IMR-90 (cell line): Measurements from ENCODE around the gene SLC5A11. TPM values are rescaled to one million over a fixed set of nuclear protein-coding genes. Genes with fewer than 3 reads are reported as not detected.

Experiments
- ATAC-seq: fragments of 200-7000 bp; cut with Tn5 transposase; 2 replicates; pipeline ENCODE4 v1.9.1; 2020; ENCODE audit warnings: low read depth, mild to moderate bottlenecking, moderate library complexity
- BruUV-seq: library from RNA; stranded (reverse); fragments of 400-500 nt; replicated peaks from 2 replicates; lab custom pipeline; 2021; lab: Mats Ljungman, UMichigan
- CTCF ChIA-PET: fragments of 300-600 bp; formaldehyde crosslinking; extraction: SDS; loops from one replicate; lab custom pipeline; 2021; ENCODE audit warnings: antibody characterized with exemption; lab: Yijun Ruan, JAX
- POLR2A ChIA-PET: fragments of 300-600 bp; sonication (Branson Sonifier 250); formaldehyde crosslinking; loops from one replicate; lab custom pipeline; 2022; ENCODE audit warnings: antibody characterized with exemption; ENCODE audit not compliant: unreplicated experiment; lab: Charles Lee
- DNase-seq: peaks from one replicate; pipeline ENCODE4 v3.0.0; 2013
- H2AFZ ChIP-seq: replicated peaks from 2 replicates; pipeline ENCODE3; 2013; ENCODE audit warnings: low read length, mild to moderate bottlenecking; ENCODE audit not compliant: poor library complexity
- H2AK5ac ChIP-seq: 2 replicates; pipeline ENCODE4 v1.6.1; 2013; ENCODE audit warnings: low read depth, low read length, inconsistent platforms
- H2AK9ac ChIP-seq: replicated peaks from 2 replicates; pipeline ENCODE3; 2013; ENCODE audit warnings: mild to moderate bottlenecking, low read depth, low read length, moderate library complexity; ENCODE audit not compliant: poor library complexity
- H2BK120ac ChIP-seq: 2 replicates; pipeline ENCODE4 v1.6.1; 2013; ENCODE audit warnings: low read depth, low read length, inconsistent platforms
- H2BK15ac ChIP-seq: 3 replicates; pipeline ENCODE4 v1.6.1; 2013; ENCODE audit warnings: low read depth, low read length, inconsistent platforms
- H2BK20ac ChIP-seq: 2 replicates; pipeline ENCODE4 v1.6.1; 2013; ENCODE audit warnings: low read depth, mild to moderate bottlenecking, inconsistent platforms, low read length, moderate library complexity
- H2BK5ac ChIP-seq: 2 replicates; pipeline ENCODE4 v1.6.1; 2013; ENCODE audit warnings: mild to moderate bottlenecking, low read depth, low read length, inconsistent platforms; ENCODE audit not compliant: poor library complexity, severe bottlenecking
- H3K14ac ChIP-seq: replicated peaks from 2 replicates; pipeline ENCODE4 v1.6.1; 2013; ENCODE audit warnings: low read depth, low read length, inconsistent platforms
- H3K18ac ChIP-seq: 2 replicates; pipeline ENCODE4 v1.6.1; 2013; ENCODE audit warnings: low read depth, low read length, control low read depth
- H3K23ac ChIP-seq: 2 replicates; pipeline ENCODE4 v1.6.1; 2013; ENCODE audit warnings: low read depth, low read length, inconsistent platforms
- H3K27ac ChIP-seq: 2 replicates; pipeline ENCODE4 v1.5.1; 2013; ENCODE audit warnings: mild to moderate bottlenecking, control low read depth, low read length; ENCODE audit not compliant: insufficient read depth
- H3K27me3 ChIP-seq: 2 replicates; pipeline ENCODE4 v1.6.1; 2013; ENCODE audit warnings: low read length; ENCODE audit not compliant: control insufficient read depth, insufficient read depth
- H3K36me3 ChIP-seq: 2 replicates; pipeline ENCODE4 v1.6.1; 2013; ENCODE audit warnings: low read length, mixed read lengths; ENCODE audit not compliant: control insufficient read depth, insufficient read depth
- H3K4ac ChIP-seq: 2 replicates; pipeline ENCODE4 v1.6.1; 2013; ENCODE audit warnings: low read depth, low read length, inconsistent platforms
- H3K4me1 ChIP-seq: 2 replicates; pipeline ENCODE4 v1.6.1; 2013; ENCODE audit warnings: low read length, mixed read lengths; ENCODE audit not compliant: control insufficient read depth, insufficient read depth
- H3K4me2 ChIP-seq: 2 replicates; pipeline ENCODE4 v1.6.1; 2013; ENCODE audit warnings: low read depth, mild to moderate bottlenecking, control low read depth, low read length, moderate library complexity
- H3K4me3 ChIP-seq: 2 replicates; pipeline ENCODE4 v1.5.1; 2013; ENCODE audit warnings: low read depth, mild to moderate bottlenecking, control low read depth, low read length, moderate library complexity; ENCODE audit not compliant: insufficient read depth
- H3K56ac ChIP-seq: 2 replicates; pipeline ENCODE4 v1.6.1; 2013; ENCODE audit warnings: low read length, inconsistent platforms; ENCODE audit not compliant: insufficient read depth; ENCODE audit errors: extremely low read depth
- H3K79me1 ChIP-seq, 2 experiments: 2 replicates each; pipeline ENCODE4 v1.6.1; 2013; ENCODE audit warnings: low read length in 2 of 2, inconsistent platforms in 1 of 2, low read depth in 1 of 2
- H3K9ac ChIP-seq: 2 replicates; pipeline ENCODE4 v1.6.1; 2013; ENCODE audit warnings: low read depth, low read length, control low read depth
- H3K9me1 ChIP-seq: 2 replicates; pipeline ENCODE4 v1.6.1; 2013; ENCODE audit warnings: low read length, inconsistent platforms; ENCODE audit not compliant: insufficient read depth
- H3K9me3 ChIP-seq: 2 replicates; pipeline ENCODE4 v1.6.1; 2013; ENCODE audit warnings: low read length; ENCODE audit not compliant: control insufficient read depth, insufficient read depth
- H4K20me1 ChIP-seq: 2 replicates; pipeline ENCODE4 v1.6.1; 2013; ENCODE audit warnings: low read length, inconsistent platforms; ENCODE audit not compliant: insufficient read depth
- H4K5ac ChIP-seq: 2 replicates; pipeline ENCODE4 v1.6.1; 2013; ENCODE audit warnings: mild to moderate bottlenecking, low read depth, low read length, control low read depth
- H4K8ac ChIP-seq, 2 experiments: 2 replicates each; pipeline ENCODE4 v1.6.1; 2013; ENCODE audit warnings: low read depth in 2 of 2, low read length in 2 of 2, control low read depth in 1 of 2, inconsistent platforms in 1 of 2
- H4K91ac ChIP-seq: 2 replicates; pipeline ENCODE4 v1.6.1; 2013; ENCODE audit warnings: low read depth, low read length, inconsistent platforms; ENCODE audit not compliant: insufficient read depth
- CHD1 ChIP-seq: IDR thresholded peaks from 2 replicates; pipeline ENCODE4 v1.6.1; 2012; ENCODE audit warnings: low read depth, low read length, improper control_type of control experiment
- MAZ ChIP-seq: IDR thresholded peaks from 2 replicates; pipeline ENCODE4 v1.6.1; 2012; ENCODE audit warnings: low read depth, mild to moderate bottlenecking, low read length, improper control_type of control experiment, moderate library complexity, borderline replicate concordance
- RAD21 ChIP-seq: IDR thresholded peaks from 2 replicates; pipeline ENCODE4 v1.6.1; 2012; ENCODE audit warnings: low read length, improper control_type of control experiment
- RCOR1 ChIP-seq: IDR thresholded peaks from 2 replicates; pipeline ENCODE4 v1.6.1; 2012; ENCODE audit warnings: mild to moderate bottlenecking, low read length, improper control_type of control experiment; ENCODE audit not compliant: insufficient replicate concordance
- SMC3 ChIP-seq: fragments of 150-350 bp; IDR thresholded peaks from 2 replicates; pipeline ENCODE4 v1.6.1; 2016; ENCODE audit warnings: low read depth, mild to moderate bottlenecking, antibody characterized with exemption, low read length, moderate library complexity
- WGBS, 2 experiments: methylation state at CpG; one replicate each; pipeline versions ENCODE4 v1.1.5 to v1.1.7; 2013; ENCODE audit warnings: missing lambda C conversion rate in 2 of 2; ENCODE audit not compliant: insufficient read length in 1 of 2; ENCODE audit errors: extremely low coverage in 2 of 2; 5-methylcytosine and 5-hydroxymethylcytosine counted together
- dilution Hi-C: fragments of 300-500 bp; cut with HindIII; formaldehyde crosslinking; loops from one replicate; pipeline ENCODE4 v1.14.3; 2018; ENCODE audit warnings: low sequenced_read_pairs; ENCODE audit not compliant: unreplicated experiment
- in situ Hi-C: fragments of 300-500 bp; cut with MboI; formaldehyde crosslinking; loops from 3 replicates; pipeline ENCODE4 v1.14.3; 2019; ENCODE audit warnings: low sequenced_read_pairs, inconsistent platforms, mixed read lengths
- intact Hi-C: fragments of 100-400 bp; cut with micrococcal nuclease; formaldehyde crosslinking; loops from 2 replicates; pipeline ENCODE4 v1.10.0; 2022
- polyA plus RNA-seq, 3 experiments: library from polyadenylated mRNA; depleted of rRNA; stranded (reverse); fragments of >200 nt; gene quantifications; 2 replicates each; pipeline ENCODE4 v1.2.3, GENCODE V29; 2012; ENCODE audit warnings: low replicate concordance in 1 of 3
- total RNA-seq: library from RNA; depleted of rRNA; stranded (reverse); fragments of >200 nt; gene quantifications from 2 replicates; pipeline ENCODE4 v1.2.3, GENCODE V29; 2012
- TF ChIP-seq, protein P1 (sequence below): fragments of 150-350 bp; IDR thresholded peaks from 2 replicates; pipeline ENCODE4 v1.6.1; 2016; ENCODE audit warnings: low read depth, mild to moderate bottlenecking, low read length, moderate library complexity, borderline replicate concordance

The SLC5A11 gene
- total and polyA plus RNA-seq, 2 of the 4 experiments (the other 2 are of a cell fraction) = under 0.01 TPM; not detected in 1

- Histone ChIP-seq H3K56ac (no peak overlapping the region), H4K91ac (no peak overlapping the region), H3K9me1 (peaks cover 18% of the 10 kb centered on the region), H4K20me1 (peaks cover 9% of the 10 kb centered on the region; the same call in 1 of the 2 replicates), H3K4me1 (no peaks in the 10 kb centered on the region), H2BK15ac (no peak overlapping the region), H3K23ac (no peak overlapping the region), H3K9ac (no peak overlapping the region), H2BK120ac (no peak overlapping the region), H2AK9ac (no peak overlapping the region), H2BK5ac (peak overlapping the region; percentile 58), H2AK5ac (no peak overlapping the region), H3K79me1 (peaks cover 23 to 67% of the 10 kb centered on the region in 2 experiments), H3K4me2 (no peak overlapping the region), H3K27ac (peak overlapping the region; percentile 57; the same call in 1 of the 2 replicates), H3K4ac (0 out of 2 replicates have a peak overlapping the region, but pooled peaks have one; percentile 42), H3K18ac (no peak overlapping the region), H3K36me3 (peaks cover 58% of the 10 kb centered on the region), H3K9me3 (no peaks in the 10 kb centered on the region), H3K4me3 (no peak overlapping the region), H4K5ac (no peak overlapping the region), H3K14ac (no peak overlapping the region), H4K8ac (no peak overlapping the region), H3K27me3 (no peaks in the 10 kb centered on the region), H2BK20ac (no peak overlapping the region), H2AFZ (no peak overlapping the region)
- ATAC-seq = peak; percentile 79
- CTCF ChIA-PET = interaction anchor here (0.6 to 0.7 kb wide), 2 partner anchors 33 to 148 kb away, joined by 3 read pairs; no protein-coding TSS in a partner anchor
- TF ChIP-seq CHD1 (no peak), MAZ (no peak), SMC3 (no peak), RAD21 (no peak), RCOR1 (no peak)
- TF ChIP-seq, protein P1, sequence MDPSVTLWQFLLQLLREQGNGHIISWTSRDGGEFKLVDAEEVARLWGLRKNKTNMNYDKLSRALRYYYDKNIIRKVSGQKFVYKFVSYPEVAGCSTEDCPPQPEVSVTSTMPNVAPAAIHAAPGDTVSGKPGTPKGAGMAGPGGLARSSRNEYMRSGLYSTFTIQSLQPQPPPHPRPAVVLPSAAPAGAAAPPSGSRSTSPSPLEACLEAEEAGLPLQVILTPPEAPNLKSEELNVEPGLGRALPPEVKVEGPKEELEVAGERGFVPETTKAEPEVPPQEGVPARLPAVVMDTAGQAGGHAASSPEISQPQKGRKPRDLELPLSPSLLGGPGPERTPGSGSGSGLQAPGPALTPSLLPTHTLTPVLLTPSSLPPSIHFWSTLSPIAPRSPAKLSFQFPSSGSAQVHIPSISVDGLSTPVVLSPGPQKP = no peak
- POLR2A ChIA-PET = no interaction called here
- DNase-seq = peak; percentile 46
- intact Hi-C loops (loop anchor here (5.0 kb wide), 1 partner anchor 107 kb away; no protein-coding TSS in a partner anchor), in situ Hi-C loops (loop anchor here (25.0 kb wide), 1 partner anchor 377 kb away; no protein-coding TSS in a partner anchor), dilution Hi-C loops (no loop called here)
- no TSS peak for BruUV-seq
- 100% methylated on average over 1 of the region's 2 CpGs; no CpG with 5 or more reads in 1 of the 2 experiments for WGBS, 2 experiments
Measured at GRCh38 chr16:24939738-24940137, 94.0 kb downstream of the SLC5A11 start.
